HG03460 (cell line): ENCODE measurements around the gene NCK2.

Source experiments
- ATAC-seq: cut with Tn5 transposase; IDR thresholded peaks from one replicate; pipeline ENCODE4 v1.9.1; 2021; ENCODE audit not compliant: unreplicated experiment

Gene NCK2

GRCh38 chr2:105911425-105911824 lies 166.7 kb downstream of the NCK2 start:
- no peak for ATAC-seq

- ATAC-seq = no peak
These were observed 167.4 kb downstream of the NCK2 start for GRCh38 chr2:105912081-105912480.

- ATAC-seq = peak; percentile 58
These were observed 170.4 kb downstream of the NCK2 start for GRCh38 chr2:105915005-105915558.

GRCh38 chr2:105917226-105917625 lies 172.5 kb downstream of the NCK2 start:
- ATAC-seq = no peak

GRCh38 chr2:105917688-105918087 lies 173.0 kb downstream of the NCK2 start:
- ATAC-seq = no peak

GRCh38 chr2:105919191-105919811 lies 174.6 kb downstream of the NCK2 start:
- no peak for ATAC-seq

GRCh38 chr2:105919826-105920225 lies 175.1 kb downstream of the NCK2 start:
- no peak for ATAC-seq

GRCh38 chr2:105924271-105924670 lies 179.6 kb downstream of the NCK2 start:
- no peak for ATAC-seq

GRCh38 chr2:105924932-105925331 lies 180.2 kb downstream of the NCK2 start:
- ATAC-seq = no peak

- ATAC-seq = no peak
These were observed 180.7 kb downstream of the NCK2 start for GRCh38 chr2:105925390-105925789.

GRCh38 chr2:105926960-105927678 lies 182.4 kb downstream of the NCK2 start:
- ATAC-seq = no peak

GRCh38 chr2:105928086-105928485 lies 183.4 kb downstream of the NCK2 start:
- ATAC-seq = no peak

- no peak for ATAC-seq
These were observed 183.9 kb downstream of the NCK2 start for GRCh38 chr2:105928563-105928962.

- no peak for ATAC-seq
These were observed 184.8 kb downstream of the NCK2 start for GRCh38 chr2:105929516-105929915.

GRCh38 chr2:105932582-105932981 lies 187.9 kb downstream of the NCK2 start:
- ATAC-seq = no peak

GRCh38 chr2:105933906-105934305 lies 189.2 kb downstream of the NCK2 start:
- ATAC-seq = no peak

GRCh38 chr2:105934467-105934866 lies 189.8 kb downstream of the NCK2 start:
- no peak for ATAC-seq

GRCh38 chr2:105935063-105935462 lies 190.4 kb downstream of the NCK2 start:
- no peak for ATAC-seq

- no peak for ATAC-seq
These were observed 192.2 kb downstream of the NCK2 start for GRCh38 chr2:105936954-105937353.

GRCh38 chr2:105937498-105938097 lies 192.9 kb downstream of the NCK2 start:
- no peak for ATAC-seq
